ENCODE results near the gene LSP1. TPM values are rescaled to one million over a fixed set of nuclear protein-coding genes. Genes with fewer than 3 reads are reported as not detected.

The LSP1 gene
- total RNA-seq, 2 experiments from 2014 or later, result 42.4 to 42.9 TPM

DNA sequence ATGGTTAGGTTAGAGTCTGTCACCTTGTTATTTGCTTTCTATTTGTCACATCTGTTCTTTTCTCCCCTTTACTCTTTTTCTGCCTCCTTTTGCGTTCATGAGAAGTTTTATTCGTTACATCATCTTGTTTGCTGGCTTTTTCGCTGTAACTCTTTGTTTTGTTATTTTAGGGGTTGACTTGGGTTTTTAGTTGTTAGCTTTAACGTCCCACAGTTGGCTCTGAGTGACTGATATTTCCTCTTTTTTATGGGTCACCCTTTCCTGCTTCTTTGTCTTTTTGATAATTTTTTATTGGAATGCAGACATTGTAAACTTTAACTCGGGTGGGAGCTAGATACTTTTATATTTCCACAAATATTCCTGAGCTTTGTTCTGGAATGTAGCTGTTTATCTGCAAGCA lies 53.3 kb downstream of the LSP1 start:
- Mint-ChIP-seq H3K9me3 (no peaks in the 10 kb centered on the region), H3K4me3 (no peak overlapping the region), H3K4me1 (ENCODE audit: low read depth) (no peaks in the 10 kb centered on the region), H3K27ac (no peak overlapping the region), H3K36me3 (ENCODE audit: low read depth) (no peaks in the 10 kb centered on the region), H3K27me3 (ENCODE audit: low read depth) (no peaks in the 10 kb centered on the region)
- DNase-seq, result no peak
- intact Hi-C loops (cut with micrococcal nuclease), result no loop called here
- CTCF ChIA-PET, result interaction anchor here (0.8 to 1.3 kb wide), 3 partner anchors 95 to 253 kb away, joined by 3 read pairs; no protein-coding TSS in a partner anchor

DNA sequence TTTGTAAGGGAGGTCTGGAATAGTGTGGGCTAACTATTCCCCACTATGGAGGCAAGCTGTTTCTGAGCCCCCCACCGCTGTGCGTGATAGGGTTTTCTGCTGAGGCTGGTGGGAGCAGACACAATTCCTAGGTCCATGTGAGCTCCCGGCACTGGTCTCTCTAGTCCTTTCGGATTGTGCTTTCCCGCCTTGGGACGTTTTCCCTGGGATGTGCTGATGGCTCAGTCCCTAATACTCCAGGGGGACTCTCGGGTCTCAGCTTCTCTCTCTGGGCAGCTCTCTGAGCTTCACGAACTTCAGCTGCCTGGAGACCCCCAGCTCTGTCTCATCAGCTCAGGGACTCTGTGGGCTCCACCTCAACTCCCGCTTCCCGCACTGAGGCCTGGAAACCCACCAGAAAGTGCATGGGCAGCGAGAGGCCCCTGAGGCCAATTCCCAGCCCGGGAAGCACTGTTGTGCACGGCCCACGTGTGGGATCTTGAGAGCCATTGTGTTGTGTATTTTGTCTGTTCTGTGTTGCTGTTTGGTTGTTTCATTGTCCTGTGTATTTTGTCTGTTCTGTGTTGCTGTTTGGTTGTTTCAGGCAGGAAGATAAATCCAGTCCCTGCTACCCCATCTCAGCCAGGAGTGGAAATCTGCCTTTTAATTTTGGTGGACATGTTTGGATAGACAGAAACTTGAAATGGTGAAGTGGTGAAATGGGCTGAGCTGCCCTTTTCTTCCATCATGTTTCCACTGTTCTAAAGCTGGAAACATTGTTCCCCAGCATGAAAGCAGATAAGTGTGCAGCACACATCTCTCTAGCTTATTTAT lies 53.9 kb downstream of the LSP1 start:
- DNase-seq, result no peak
- intact Hi-C loops (cut with micrococcal nuclease), result no loop called here
- no peaks in the 10 kb centered on the region for H3K9me3 Mint-ChIP-seq
- no peaks in the 10 kb centered on the region for H3K27me3 Mint-ChIP-seq (ENCODE audit: low read depth)
- no peaks in the 10 kb centered on the region for H3K4me1 Mint-ChIP-seq (ENCODE audit: low read depth)
- no peak overlapping the region for H3K4me3 Mint-ChIP-seq
- H3K36me3 Mint-ChIP-seq (ENCODE audit: low read depth), result no peaks in the 10 kb centered on the region
- H3K27ac Mint-ChIP-seq, result no peak overlapping the region
- CTCF ChIA-PET, result interaction anchor here (0.8 to 1.3 kb wide), 3 partner anchors 95 to 254 kb away, joined by 3 read pairs; no protein-coding TSS in a partner anchor

DNA sequence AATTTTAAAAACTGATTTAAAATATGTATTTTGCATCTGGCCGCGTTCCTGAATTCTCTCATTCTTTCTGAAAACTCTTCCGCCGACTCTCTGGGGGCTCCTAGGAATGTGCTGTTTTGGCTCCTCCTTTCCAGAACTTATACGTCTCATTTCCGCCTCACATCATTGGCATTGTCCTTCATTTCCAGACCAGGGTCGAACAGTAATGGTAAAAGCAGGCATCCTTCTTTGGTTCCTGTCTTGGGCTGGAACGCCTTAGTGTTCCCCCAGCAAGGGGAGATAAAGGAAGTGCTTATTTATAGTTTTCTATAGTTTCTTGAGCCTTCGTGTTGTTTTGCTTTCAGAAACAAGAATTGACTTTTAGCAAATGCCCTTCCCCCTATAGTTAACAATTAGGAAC lies 55.7 kb downstream of the LSP1 start:
- CTCF ChIA-PET, result interaction anchor here (0.7 kb wide), 1 partner anchor 91 kb away, joined by 3 read pairs; no protein-coding TSS in a partner anchor

DNA sequence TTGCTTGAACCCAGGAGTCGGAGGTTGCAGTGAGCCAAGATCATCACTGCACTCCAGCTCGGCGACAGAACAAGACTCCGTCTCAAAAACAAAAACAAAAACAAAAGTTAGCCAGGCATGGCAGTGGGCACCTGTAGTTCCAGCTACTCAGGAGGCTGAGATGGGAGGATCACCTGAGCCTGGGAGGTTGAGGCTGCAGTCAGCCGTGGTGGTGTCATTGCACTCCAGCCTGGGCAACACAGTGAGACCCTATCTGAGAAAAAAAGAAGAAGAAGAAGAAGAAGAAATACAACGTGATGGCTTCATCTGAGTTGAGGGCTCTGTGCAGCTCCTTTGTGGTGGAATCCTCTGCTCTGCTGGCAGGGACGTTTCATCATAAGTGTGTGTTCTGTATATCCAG lies 56.6 kb downstream of the LSP1 start:
- H3K4me3 Mint-ChIP-seq, result no peak overlapping the region
- intact Hi-C loops (cut with micrococcal nuclease), result no loop called here
- H3K4me1 Mint-ChIP-seq (ENCODE audit: low read depth), result no peaks in the 10 kb centered on the region
- H3K36me3 Mint-ChIP-seq (ENCODE audit: low read depth), result no peaks in the 10 kb centered on the region
- no peaks in the 10 kb centered on the region for H3K9me3 Mint-ChIP-seq
- H3K27ac Mint-ChIP-seq, result no peak overlapping the region
- no peak for DNase-seq
- no peaks in the 10 kb centered on the region for H3K27me3 Mint-ChIP-seq (ENCODE audit: low read depth)
- CTCF ChIA-PET, result no interaction called here

More for the DNA sequence above, 55.7 kb downstream of the LSP1 start:
- Mint-ChIP-seq H3K27ac (no peak overlapping the region), H3K9me3 (no peaks in the 10 kb centered on the region), H3K36me3 (ENCODE audit: low read depth) (no peaks in the 10 kb centered on the region), H3K4me1 (ENCODE audit: low read depth) (no peaks in the 10 kb centered on the region), H3K27me3 (ENCODE audit: low read depth) (no peaks in the 10 kb centered on the region), H3K4me3 (no peak overlapping the region)
- no peak for DNase-seq
- intact Hi-C loops (cut with micrococcal nuclease), result no loop called here

DNA sequence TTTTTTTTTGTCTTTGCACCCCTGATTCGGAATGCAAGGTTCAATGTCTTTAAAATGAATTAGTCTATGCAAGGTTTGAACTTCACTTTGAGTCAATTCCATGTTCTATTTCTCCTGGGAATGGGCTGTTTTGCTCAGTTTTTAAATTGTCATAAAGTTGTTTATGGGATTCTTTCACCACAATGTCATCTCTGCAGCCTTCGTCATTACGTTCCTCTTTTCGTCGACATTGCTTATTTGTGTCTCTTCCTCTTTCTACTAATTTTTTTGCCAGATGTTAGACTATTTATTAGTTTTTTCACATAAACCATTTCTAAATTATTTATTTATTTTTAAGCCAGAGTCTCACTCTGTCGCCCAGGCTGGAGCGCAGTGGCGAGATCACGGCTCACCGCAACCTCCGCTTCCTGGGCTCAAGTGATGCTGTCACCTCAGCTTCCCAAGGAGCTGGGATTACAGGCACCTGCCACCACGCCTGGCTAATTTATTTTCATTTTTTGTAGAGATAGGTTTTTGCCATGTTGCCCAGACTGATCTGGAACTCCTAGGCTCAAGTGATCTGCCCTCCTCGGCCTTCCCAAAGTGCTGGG lies 59.5 kb downstream of the LSP1 start:
- CTCF ChIA-PET, result no interaction called here
- no peak overlapping the region for H3K27ac Mint-ChIP-seq
- no peak for DNase-seq
- peaks cover 3% of the 10 kb centered on the region for H3K9me3 Mint-ChIP-seq
- H3K4me3 Mint-ChIP-seq, result no peak overlapping the region
- intact Hi-C loops (cut with micrococcal nuclease), result no loop called here
- H3K4me1 Mint-ChIP-seq (ENCODE audit: low read depth), result peaks cover 9% of the 10 kb centered on the region
- H3K36me3 Mint-ChIP-seq (ENCODE audit: low read depth), result no peaks in the 10 kb centered on the region
- H3K27me3 Mint-ChIP-seq (ENCODE audit: low read depth), result peaks cover 3% of the 10 kb centered on the region

DNA sequence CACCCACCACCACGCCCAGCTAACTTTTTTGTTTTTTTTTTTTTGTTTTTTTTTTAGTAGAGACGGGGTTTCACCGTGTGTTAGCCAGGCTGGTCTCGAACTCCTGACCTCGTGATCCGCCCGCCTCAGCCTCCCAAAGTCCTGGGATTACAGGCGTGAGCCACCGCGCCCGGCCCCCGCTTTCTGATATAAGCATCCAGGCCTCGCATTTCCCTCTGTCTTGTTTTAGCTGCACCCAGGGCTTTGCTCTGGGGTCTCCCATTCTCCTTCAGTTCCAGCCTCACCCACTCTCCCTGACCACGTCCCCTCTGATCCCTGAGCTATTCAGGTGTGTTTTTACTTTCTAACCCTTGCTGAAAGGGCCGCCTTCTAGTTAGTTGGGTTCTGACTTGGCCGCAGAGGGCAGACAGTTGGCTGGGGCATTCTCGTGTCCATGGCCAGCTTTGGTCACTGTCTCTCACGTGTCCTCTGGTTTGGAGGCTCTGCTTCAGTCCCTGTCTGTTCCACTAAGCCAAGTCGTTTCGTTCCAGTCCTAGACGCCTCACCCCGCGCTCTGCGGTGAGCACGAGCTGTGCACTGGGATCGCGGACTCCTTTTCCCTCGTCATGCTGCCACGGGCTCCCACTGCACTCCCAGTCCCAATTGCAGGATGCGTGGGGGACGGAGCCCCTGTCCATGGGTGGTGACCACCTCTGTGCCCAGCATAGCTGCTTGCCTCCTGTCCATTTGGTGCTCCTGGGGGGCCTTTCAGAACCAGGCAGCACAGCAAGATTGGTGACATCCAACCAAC lies 60.6 kb downstream of the LSP1 start:
- H3K27ac Mint-ChIP-seq, result no peak overlapping the region
- H3K4me1 Mint-ChIP-seq (ENCODE audit: low read depth), result peaks cover 9% of the 10 kb centered on the region
- peaks cover 3% of the 10 kb centered on the region for H3K27me3 Mint-ChIP-seq (ENCODE audit: low read depth)
- CTCF ChIA-PET, result no interaction called here
- intact Hi-C loops (cut with micrococcal nuclease), result no loop called here
- no peak overlapping the region for H3K4me3 Mint-ChIP-seq
- H3K36me3 Mint-ChIP-seq (ENCODE audit: low read depth), result no peaks in the 10 kb centered on the region
- DNase-seq, result no peak
- H3K9me3 Mint-ChIP-seq, result peaks cover 3% of the 10 kb centered on the region

DNA sequence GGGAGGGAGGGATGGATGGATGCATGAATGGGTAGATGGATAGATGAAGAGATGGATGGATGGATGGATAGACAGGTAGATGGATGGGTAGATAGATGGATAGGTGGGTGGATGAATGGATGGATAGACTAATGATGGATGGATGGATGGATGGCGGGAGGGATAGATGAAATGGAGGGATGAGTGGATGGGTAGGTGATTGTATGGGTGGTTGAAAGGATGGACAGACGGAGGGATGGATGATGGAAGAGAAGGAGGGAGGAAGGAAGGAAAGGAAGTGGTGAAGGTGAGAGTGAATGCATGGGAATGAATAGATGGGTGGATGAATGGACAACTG lies 62.9 kb downstream of the LSP1 start:
- intact Hi-C loops (cut with micrococcal nuclease), result loop anchor here (5.0 kb wide), 1 partner anchor 33 kb away; no protein-coding TSS in a partner anchor
- no peak overlapping the region for H3K4me3 Mint-ChIP-seq
- no peaks in the 10 kb centered on the region for H3K36me3 Mint-ChIP-seq (ENCODE audit: low read depth)
- H3K9me3 Mint-ChIP-seq, result peaks cover 3% of the 10 kb centered on the region
- CTCF ChIA-PET, result no interaction called here
- H3K27ac Mint-ChIP-seq, result no peak overlapping the region
- no peak for DNase-seq
- peaks cover 9% of the 10 kb centered on the region for H3K4me1 Mint-ChIP-seq (ENCODE audit: low read depth)
- peaks cover 3% of the 10 kb centered on the region for H3K27me3 Mint-ChIP-seq (ENCODE audit: low read depth)

DNA sequence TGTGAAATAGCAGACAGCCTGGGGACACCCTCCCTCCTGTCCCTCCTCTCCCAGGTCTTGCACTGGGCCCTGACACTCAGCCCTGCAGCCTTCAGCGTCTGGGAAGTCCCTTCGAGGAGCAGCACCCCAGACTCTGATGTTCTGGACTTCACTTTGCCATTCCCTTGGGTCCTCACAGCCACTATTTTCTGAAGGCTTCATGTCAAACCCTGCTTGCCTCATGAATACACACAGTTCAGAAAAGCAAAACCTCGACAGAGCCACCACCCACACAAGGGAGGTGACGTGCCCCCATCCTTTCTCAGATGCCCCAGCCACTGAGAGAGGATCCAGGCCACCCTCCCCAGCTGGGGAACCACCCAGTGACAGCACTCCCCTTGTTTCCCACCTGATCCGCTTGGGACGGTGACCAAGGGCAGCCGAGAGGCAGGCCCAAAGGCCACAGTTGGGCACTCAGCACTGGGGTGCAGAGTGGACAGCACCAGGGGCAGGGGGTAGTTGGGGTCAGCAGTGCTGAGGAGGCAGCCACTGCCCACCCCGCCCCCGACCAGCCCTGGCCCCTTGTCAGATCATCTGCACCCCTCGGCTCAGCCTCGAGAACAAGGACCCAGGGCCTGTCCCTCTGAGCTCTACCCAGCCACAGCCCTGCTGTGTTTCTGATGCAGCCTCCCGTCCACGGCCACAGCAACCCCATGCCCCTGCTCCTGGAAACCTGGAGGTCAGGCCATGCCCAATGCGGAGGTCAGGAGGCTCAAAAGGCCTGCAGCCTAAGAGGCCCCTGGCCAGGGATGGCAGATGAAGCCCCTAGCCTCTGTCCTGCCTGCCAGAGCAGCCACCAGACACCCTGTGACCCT lies 63.5 kb downstream of the LSP1 start:
- CTCF ChIA-PET, result interaction anchor here (1.0 to 1.5 kb wide), 2 partner anchors 32 to 34 kb away, joined by 3 to 5 read pairs; no protein-coding TSS in a partner anchor
- no peak overlapping the region for H3K27ac Mint-ChIP-seq
- peaks cover 3% of the 10 kb centered on the region for H3K9me3 Mint-ChIP-seq
- intact Hi-C loops (cut with micrococcal nuclease), result loop anchor here (5.0 kb wide), 1 partner anchor 34 kb away; no protein-coding TSS in a partner anchor
- H3K4me3 Mint-ChIP-seq, result no peak overlapping the region
- H3K27me3 Mint-ChIP-seq (ENCODE audit: low read depth), result peaks cover 3% of the 10 kb centered on the region
- DNase-seq, result no peak
- peaks cover 9% of the 10 kb centered on the region for H3K4me1 Mint-ChIP-seq (ENCODE audit: low read depth)
- no peaks in the 10 kb centered on the region for H3K36me3 Mint-ChIP-seq (ENCODE audit: low read depth)

DNA sequence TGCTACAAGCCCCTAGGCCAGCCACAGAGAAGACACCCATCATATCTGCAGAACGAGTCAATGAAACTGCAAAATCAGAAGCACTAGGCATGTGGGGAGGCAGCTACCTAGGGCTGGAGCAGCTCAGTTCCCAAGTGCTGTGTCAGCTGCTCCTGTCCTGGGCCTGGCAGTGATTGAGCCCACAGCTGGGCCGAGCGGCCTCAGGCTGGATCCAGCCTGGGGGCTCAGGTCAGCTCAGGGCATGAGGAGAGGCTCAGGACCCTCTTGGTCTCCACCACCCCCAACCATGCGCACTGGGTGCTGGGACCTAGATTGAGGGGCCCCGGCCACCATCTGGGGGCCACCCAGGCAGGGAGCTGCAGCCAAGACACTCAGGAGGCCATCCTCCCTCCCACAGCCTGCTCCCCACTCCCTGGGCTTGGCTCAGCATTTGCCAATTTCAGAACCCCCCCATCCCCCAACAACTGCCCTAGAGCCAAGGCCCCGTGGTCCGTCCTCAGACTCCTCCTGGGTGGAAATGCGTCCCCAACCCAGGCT lies 64.2 kb downstream of the LSP1 start:
- Mint-ChIP-seq H3K27ac (no peak overlapping the region), H3K4me1 (ENCODE audit: low read depth) (peaks cover 9% of the 10 kb centered on the region), H3K9me3 (peaks cover 3% of the 10 kb centered on the region), H3K4me3 (no peak overlapping the region), H3K36me3 (ENCODE audit: low read depth) (no peaks in the 10 kb centered on the region), H3K27me3 (ENCODE audit: low read depth) (peaks cover 3% of the 10 kb centered on the region)
- DNase-seq, result no peak
- intact Hi-C loops (cut with micrococcal nuclease), result loop anchor here (5.0 kb wide), 1 partner anchor 35 kb away; no protein-coding TSS in a partner anchor
- CTCF ChIA-PET, result interaction anchor here (1.0 to 1.5 kb wide), 2 partner anchors 32 to 34 kb away, joined by 3 to 5 read pairs; no protein-coding TSS in a partner anchor

DNA sequence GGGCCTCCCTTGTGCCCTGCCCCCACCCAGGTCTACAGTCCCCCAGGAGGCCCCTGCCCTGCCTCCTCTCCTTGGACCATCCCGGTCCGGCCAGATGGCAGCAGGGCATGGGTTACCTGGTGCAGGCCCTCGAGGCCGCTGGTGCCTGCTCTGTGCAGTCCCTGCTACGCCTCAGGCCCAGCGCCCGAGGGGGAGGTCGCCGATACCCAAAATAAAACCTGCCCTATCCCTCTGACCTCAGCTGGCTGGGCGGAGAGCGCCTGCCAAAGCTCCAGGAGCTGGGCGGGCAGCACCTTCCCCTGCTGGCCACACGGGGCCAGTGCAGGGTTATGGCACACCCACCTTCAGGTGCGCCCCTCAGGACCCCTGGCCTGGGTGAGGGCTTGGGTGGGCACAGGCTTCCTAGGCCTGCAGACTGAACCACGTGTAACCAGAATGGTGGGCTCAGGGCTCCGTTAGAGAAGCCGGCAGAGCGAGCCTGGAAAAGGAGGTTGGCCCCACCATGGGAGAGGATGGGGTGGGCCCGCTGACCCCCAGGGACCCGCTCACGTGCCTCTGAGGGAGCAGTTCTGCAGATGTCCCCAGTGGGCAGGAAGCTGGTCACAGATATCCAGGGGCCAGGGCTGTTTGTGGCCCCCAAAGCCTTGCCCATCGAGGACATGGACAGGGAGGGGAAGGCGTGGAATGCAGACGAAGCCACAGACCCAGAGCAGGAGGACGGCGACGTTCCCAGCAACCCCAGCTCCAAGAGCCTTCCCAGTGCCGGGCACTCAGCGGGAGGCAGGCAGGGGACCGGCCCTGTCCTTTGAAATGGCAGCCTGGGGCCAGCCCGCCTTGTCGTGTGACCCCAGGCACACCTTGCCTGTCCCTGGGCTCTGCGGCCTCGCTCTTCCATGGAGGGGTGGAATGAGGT lies 64.9 kb downstream of the LSP1 start:
- CTCF ChIA-PET, result interaction anchor here (1.0 to 1.5 kb wide), 2 partner anchors 31 to 35 kb away, joined by 3 to 5 read pairs; no protein-coding TSS in a partner anchor
- Mint-ChIP-seq H3K27ac (no peak overlapping the region), H3K4me1 (ENCODE audit: low read depth) (peaks cover 10% of the 10 kb centered on the region), H3K9me3 (peaks cover 3% of the 10 kb centered on the region), H3K27me3 (ENCODE audit: low read depth) (peaks cover 3% of the 10 kb centered on the region), H3K4me3 (no peak overlapping the region), H3K36me3 (ENCODE audit: low read depth) (no peaks in the 10 kb centered on the region)
- DNase-seq, result no peak
- intact Hi-C loops (cut with micrococcal nuclease), result loop anchor here (1.0 to 5.0 kb wide), 2 partner anchors 35 to 80 kb away; no protein-coding TSS in a partner anchor

All from activated naive CD4-positive, alpha-beta T cell treated with anti-CD3 and anti-CD28 coated beads for 36 hours (primary cell).